GM21529 (cell line): ENCODE measurements around the gene ESRP2.

Experiments
- ATAC-seq: cut with Tn5 transposase; IDR thresholded peaks from one replicate; pipeline ENCODE4 v1.9.1; 2021; ENCODE audit not compliant: unreplicated experiment

Gene ESRP2

DNA sequence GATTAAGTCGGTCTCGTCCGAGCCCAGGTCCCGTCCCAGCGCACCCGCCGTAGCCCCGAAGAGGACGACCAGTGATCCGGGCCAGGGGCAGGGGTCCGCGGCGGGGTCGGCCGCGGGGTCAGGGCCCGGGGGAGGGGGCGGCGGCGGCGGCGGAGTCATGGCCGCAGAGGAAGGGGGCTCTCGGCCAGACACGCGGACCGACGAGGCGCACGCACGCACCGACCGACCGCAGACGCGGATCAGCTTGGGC is at the start of gene ESRP2:
ESRP2 (minus strand) TSS at position 241 of the 250 bp plus-strand sequence; CDS start at position 159, 82 bp downstream.
- ATAC-seq = no peak

DNA sequence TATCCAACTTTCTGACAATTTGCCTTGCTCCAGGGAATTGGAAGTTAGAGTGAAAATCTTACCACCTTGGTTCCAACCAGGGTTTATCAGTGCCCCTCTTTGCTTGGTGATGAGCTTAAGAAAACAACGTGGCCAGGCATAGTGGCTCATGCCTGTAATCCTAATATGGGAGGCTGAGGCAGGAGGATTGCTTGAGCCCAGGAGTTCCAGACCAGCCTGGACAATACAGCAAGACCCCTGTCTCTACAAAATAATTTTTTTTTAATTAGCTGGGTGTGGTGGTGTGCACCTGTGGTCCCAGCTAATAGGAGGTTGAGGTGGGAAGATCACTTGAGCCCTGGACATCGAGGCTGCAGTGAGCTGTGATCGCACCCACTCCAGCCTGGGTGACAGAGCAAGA is 49.8 kb upstream of the ESRP2 start:
- ATAC-seq = no peak

- ATAC-seq = peak; percentile 56
These were observed 48.9 kb upstream of the ESRP2 start for GRCh38 chr16:68284847-68285246.

DNA sequence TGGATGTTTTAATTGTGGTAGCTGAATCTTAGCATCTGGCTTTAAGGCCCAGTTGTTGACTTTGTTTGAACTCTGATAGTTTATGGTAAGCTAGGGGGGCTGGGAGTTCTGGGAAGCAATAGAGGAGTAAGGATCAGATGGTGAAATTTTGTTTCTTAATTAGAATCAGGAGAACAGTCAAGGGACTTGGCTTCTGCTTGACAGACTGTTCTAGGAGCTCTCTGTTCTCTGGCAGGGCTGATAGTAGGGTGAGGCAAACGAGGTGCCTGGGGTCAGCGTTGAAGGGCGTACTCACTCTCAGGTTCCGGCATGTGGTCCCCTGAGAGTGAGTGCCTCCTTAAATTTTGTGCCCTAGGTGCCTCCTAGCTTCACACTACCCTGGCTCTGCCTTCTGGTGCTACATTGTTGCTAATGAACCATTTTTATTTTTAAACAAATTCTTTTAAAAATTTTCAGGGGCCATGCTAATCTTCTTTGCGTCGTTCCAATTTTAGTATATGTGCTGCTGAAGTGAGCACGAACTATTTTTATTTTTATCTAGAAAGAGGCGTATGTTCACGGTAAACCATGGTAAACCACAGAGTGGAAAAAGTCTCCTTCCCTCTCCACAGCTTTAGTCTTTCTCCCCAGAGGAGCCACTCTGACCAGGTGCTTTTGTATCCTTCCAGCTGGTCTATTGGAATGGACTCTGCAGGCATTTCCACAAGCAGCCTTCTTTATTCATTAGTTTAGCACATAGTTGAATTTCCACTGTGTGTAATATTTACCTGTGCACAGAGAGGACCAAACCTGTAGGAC is 48.1 kb upstream of the ESRP2 start:
- ATAC-seq = peak; percentile 42

DNA sequence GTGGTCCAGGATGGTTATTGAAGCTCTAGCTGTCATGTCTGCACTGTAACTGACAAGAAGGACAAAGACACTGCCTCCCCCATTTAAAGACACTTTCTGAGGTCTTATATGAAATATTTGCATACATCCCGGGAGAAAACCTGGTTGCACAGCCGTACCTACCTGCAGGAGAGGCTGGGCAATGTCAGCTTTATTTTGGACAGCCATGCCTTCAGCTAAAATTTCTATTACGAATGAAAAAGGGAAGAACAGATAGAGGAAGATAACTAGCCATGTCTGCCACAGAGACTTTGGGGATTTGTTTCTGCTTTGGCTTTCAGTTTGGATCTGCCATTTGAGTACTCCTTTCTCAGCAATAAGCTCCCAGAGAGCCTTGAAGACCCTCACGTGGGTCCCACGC is 47.4 kb upstream of the ESRP2 start:
- ATAC-seq = no peak

DNA sequence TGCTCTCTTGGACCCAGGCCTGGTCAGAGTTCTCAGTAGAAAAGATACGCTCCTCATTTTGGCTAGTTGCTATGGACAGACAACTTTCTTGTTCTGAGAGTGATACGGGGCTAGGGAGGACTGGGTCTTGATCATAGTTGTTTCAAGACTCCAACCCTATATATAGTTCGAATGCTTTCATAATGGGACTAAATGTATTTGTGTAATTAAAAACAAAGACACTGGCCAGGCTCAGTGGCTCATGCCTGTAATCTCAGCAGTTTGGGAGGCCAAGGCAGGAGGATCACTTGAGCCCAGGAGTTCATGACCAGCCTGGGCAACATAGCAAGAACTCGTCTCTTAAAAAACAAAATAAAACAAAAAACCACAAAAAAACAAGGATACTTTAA is 46.1 kb upstream of the ESRP2 start:
- ATAC-seq = no peak

DNA sequence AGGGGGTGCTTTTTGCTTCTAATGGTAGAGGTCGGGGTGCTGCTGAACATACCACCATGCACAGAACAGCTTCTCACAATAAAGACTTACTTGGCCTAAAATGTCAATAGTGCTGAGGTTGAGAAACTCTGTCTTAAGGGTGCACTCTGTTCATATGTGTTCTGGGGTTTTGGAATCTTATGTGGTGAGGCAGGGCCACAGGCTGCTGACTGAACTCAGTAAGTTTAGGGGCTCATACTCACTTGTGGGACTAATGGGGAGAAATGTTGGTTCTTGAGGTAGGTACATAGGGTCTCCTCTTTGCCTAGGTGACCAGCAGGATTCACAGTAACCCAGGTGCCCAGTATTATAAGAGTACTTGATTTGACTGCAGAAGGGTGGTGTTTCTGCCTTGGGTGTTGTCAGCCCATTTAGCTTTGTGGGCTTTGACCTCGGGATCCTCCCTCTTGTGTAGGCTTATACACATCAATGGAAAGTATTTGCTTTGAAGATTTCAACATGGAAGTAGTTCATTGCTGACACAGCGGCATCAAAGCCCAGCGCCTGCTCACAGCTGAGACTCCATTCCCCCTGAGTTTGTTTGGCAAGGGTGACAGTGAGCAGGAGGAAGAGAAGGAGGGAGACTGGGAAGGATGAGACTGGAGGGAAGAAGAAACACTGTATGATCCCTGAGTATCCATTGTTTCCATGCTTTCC is 45.6 kb upstream of the ESRP2 start:
- no peak for ATAC-seq

- ATAC-seq = no peak
These were observed 44.0 kb upstream of the ESRP2 start for GRCh38 chr16:68279726-68280558.

DNA sequence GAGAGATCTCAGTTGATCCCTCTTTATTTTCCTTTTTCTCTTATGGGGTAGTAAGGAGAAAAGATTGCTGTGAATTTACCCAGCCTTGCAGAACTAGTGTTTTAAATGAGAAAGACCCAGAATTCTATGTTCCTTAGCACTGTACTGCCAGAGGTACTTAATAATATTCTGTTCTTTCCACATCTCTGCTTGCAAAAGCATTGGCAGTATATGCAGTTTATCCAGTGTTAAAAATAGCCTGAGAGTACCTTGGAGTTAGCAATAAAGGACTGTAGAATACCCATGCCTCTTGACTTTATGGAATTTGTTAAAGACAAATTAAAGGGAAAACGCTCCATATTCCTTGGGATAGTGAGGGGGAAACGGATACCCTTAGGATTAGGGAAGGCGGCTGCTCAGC is 40.3 kb upstream of the ESRP2 start:
- no peak for ATAC-seq

DNA sequence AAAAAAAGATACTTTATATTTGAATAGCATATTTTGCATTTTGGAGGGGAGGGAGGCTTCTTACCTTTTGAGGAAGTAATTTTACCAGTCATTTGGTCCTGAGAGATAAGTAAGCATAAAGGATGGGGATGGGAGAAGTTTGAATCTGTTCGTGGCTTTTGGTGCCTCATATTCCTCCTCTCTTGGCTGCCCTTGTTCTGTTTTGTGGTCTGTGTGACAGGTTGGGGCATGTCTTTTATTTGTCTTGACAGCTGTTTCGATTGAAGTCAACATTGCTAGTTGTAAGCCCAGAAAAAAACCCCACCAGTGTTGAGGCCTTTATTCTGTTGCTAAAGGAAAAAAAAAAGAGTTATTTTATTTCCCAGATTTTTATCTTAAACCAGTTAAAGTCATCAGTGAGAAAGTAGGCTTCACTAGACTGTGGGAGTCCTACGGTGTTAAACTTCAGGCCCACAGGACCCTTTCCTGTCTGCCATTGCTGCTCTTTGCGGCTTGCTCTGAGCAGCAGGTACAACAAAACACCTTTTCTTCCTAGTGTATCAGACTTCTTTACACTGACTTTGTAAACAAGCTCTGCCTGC is 39.8 kb upstream of the ESRP2 start:
- ATAC-seq = peak; percentile 58

DNA sequence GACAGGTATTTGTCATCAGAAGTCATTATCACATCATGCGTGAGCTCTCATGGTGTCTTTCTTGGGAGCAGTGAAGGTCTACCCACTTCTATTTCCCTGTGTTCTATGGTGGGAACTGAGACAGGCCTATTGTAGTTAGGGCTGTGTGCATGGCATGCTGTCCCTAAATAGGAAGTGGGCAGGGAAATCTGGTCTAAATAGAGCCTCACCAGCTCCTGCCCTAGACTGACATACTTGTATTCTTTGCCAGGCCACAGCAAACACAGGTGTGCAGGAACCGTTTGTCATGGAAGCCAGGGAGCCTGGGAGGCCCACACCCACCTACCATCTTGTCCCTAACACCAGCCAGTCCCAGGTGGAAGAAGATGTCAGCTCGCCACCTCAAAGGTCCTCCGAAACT is 38.5 kb upstream of the ESRP2 start:
- no peak for ATAC-seq

DNA sequence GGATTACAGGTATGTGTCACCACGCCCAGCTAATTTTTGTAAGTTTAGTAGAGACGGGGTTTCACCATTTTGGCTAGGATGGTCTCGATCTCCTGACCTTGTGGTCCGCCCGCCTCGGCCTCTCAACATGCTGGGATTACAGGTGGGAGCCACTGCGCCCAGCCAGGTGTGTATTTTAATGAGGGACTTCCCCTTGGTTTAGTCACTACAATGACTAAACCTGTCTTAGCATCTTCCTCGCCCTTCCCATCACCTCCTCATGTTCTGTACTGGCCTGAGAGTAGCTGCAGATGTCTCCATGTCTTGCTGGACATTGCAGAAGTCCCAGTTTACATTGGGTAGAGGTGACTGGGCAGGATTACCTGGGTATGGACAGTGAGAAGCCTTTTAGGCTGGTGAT is 38.0 kb upstream of the ESRP2 start:
- no peak for ATAC-seq

- no peak for ATAC-seq
These were observed 37.5 kb upstream of the ESRP2 start for GRCh38 chr16:68273459-68273858.

DNA sequence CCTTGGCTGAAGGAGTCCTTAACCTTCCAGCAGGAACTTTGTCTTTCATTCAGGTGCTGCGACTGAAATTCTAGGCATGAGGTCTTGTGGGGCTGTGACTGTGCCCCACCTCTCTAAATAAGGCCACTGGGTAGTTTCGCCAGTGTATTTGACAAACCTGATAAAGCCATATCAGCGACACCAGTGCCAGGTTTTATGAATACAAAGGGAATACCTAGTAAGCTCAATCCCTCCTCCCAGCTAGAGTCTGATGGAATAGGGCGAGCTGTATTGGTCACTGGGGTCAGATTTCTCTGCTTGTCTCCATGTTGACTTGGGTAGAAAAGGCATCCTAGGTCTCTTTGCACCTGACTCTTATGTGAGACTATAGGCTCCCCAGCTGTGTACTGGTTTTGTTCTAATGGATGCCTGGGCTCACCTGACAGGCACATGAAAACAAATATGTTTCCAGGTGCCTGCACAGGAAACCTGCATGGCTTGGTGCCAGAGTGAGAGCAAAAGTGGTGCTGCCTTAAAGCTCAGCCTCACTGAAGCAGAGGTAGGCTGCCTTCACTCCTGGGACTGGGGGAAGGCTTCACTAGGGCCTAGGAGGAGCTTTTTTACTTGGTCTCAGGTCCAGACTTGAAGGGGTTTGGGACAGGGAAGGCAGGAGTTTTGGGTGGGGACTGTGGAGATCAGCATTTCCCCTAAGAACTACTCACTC is 36.7 kb upstream of the ESRP2 start:
- ATAC-seq = no peak

DNA sequence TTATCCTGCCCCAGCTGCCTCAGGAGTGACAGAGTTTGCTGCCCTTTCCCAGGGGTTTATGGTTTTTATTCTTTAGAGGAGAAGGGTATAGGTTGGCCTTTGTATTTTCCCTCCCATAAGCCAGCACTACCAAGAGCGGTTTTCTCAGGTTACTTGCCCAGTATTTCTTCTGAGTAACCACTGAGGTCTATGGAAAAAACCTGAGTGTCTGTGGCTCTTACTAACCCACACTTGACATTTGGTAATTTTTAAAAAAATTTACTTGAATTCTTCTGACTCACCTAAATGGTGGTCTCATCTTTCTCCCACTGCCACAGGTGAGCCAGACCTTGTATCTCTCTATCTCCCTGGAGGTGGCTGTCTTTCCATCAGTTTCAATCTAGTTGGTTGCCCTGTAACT is 34.4 kb upstream of the ESRP2 start:
- ATAC-seq = no peak

GRCh38 chr16:68269793-68270192 is 33.9 kb upstream of the ESRP2 start:
- ATAC-seq = no peak

GRCh38 chr16:68267612-68268405 is 31.9 kb upstream of the ESRP2 start:
- no peak for ATAC-seq

DNA sequence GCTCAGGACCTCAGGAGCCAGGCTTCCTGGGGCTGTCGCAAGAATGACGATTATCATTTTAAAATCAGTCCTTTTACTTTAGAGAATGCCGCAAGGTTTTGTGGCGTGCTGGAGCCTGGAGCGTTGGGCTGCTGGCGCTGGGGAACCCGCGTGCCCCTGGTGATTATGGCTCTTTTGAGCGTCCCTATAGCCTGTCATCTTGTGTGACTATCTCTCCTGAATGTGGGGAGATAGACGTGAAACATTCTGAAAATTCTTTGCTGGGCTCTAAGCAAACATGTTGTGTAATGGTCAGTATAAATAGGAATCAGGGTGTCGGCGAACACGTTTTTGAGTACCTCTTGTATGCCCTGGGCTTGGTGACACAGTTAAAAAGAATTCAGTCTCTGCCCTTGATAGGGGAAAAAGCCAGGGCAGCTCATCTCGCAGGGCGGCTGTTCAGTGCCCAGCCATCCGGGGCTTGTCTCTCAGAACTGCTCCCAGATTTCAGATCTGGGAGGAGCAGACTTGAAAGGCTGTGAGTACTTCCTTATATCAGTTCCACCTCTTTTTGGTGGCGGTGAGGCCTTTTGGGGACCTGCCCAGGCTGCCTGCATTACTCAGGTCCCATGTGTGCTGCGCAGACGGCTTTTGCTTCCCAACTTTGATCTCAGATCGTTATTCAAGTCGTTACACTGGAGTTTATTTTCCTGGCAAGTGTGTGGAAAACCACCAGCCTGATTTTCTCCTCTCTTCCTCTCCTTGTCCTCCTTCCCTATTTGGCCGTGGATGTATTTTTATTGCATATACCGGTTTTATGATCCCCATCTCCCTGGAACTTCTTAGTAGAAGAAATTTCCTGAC is 29.4 kb upstream of the ESRP2 start:
- no peak for ATAC-seq
